HUDEP-2 (cell line): Measurements from ENCODE around the gene CDC42EP4.

Experiments
- DNase-seq, 76 experiments: peaks; one replicate each; lab custom pipeline; 2025; ENCODE audit not compliant: unreplicated experiment in 76 of 76; lab: John Stamatoyannopoulos, UW

The CDC42EP4 gene

DNA sequence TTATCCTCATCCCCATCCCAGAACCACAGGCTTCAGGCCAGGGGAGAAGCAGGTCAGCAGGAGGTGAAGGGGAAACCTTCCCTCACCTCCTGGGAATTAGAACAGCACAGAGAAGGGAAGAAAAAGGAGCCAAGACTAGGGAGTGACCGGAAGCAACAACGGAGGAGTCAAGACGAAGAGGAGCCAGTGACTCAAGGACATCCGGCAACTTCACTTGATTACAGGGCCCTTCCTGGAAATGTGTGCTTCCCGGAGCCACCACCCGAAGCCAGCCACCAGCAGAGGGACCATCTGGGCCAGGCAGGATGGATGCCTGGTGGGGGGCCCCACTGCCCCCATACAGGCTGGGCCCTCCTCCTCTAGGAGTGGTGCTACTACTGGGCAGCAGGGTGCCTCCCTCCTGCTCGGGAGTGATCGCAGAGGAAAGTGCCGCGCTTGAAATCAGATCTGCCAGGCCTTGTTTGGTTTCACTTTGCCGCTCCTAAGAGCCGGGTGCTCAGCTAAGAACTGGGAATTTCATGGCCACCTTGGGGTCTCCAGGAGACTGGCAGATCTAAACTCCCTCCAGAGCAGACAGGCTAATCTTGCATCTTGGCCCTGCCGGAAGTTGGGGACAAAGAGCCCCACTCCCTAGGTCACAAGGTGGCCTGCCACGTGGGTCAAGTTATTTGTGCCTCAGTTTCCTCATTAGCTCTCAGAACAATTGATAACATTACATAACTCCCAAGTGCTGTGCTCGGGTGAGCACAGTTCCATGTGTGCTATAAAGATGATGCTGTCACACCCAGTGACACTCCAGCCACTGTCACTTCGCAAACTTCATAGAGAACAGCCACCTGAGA, 6.6 kb downstream of the CDC42EP4 start:
- DNase-seq = peak in 25 of 76 experiments; percentile 6 to 68 (median 30)

DNA sequence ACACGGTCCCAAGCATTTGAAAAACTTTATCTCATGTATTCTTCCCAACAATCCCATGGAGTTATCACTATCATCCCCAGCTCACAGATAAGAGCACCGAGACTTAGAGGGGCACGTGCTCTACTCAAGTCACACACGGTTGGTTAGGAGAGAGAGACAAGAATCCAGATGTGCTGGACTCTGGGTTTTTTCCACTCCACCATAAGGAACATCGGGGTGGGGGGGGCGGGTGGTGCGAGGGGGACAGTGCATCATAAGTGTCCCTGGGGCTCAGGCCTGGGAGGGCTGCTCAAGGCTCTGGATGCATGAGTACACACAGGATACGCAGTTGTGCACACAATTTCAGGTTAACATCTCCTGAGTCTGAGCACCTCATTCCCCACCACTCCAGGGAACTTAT, 7.4 kb downstream of the CDC42EP4 start:
- no peak for DNase-seq

DNA sequence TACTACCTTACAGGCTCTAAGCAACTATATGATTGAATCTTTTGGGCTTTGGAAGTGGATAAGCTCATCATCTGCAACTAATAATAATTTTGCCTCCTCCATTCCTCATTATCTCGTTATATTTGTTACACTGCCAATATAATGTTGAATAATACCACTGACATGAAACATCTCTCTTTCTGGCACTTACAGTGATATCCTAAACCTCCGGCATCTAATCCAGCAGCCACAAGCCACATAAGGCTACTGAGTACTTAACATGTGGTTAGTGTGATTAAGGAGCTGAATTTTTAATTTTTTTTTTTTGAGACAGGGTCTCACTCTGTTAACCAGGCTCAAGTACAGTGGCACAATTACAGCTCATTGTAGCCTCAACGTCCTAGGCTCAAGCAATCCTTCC, 9.6 kb downstream of the CDC42EP4 start:
- no peak for DNase-seq

DNA sequence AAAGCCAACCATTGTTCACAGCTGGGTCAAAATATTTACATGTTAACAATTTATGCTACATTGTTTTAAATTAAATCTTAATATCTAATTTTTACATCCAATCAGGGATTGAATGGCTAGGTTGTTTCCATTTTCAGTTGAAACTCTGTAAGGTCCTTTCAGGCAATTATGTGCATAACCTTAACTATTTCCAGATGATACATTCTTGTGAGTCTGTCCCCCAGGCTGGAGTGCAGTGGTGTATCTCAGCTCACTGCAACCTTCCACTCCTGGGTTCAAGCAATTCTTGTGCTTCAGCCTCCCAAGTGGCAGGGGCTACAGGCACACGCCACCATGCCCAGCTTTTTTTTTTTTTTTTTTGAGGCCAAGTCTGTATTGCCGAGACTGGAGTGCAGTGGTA, 10.4 kb downstream of the CDC42EP4 start:
- no peak for DNase-seq

DNA sequence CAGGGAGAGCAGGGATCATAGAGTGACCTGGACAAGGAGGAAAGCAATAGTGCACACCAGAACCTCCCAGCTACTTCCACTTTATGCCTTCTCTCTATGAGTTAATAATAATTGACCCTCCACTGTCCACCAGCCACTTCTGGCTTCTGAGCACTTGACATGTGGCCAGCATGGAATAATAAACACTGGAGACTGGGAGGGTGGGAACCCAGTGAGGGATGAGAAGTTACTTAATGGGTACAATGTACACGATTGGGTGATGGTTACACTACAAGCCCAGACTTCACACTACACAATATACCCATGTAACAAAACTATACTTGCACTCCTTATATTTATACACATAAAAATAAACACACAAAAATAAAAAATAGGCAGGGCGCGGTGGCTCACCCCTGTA, 11.4 kb downstream of the CDC42EP4 start:
- DNase-seq = no peak

DNA sequence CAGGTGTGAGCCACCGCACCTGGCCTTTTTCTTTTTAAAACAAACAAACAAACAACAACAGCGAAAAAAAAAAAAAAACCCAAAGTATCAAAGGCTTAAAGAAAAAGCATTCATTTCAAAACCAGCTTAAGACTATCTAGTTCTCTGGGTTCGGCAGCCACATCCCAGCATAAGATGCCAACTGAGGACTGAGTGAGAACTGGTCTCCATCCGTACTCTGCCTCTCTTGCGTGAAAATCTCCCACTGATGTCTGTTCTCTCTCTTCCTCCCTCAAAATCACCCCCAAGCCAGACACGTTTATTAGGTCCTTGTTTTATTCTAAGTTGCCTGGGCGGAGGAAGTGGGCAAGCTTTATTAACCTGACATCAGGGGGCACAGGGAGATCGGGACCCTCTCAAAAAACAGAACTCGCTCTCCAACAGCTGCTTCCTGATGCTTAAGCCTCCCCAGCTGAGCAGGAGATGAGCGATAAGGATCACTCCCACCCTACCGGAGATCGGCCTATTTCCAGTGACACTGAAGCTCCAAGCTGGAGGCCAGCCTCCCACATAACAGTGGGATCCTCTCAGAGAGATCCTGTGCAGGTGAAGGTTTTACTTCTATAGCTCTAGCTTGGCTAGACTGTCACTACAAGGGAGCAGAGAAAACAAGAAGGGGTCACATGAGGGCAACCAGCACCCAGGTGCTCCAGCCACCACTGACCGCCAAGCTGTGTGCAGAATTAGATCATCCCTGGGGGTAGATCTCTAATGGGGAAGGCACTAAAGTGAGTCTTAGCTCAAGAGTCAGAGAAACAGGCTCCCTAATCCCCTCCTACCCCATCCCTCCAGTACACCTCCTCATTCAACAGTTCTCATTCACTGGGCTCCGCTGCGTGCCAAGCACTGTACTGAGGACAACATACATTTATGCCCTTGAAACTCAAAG, 13.6 kb downstream of the CDC42EP4 start:
- DNase-seq = no peak

DNA sequence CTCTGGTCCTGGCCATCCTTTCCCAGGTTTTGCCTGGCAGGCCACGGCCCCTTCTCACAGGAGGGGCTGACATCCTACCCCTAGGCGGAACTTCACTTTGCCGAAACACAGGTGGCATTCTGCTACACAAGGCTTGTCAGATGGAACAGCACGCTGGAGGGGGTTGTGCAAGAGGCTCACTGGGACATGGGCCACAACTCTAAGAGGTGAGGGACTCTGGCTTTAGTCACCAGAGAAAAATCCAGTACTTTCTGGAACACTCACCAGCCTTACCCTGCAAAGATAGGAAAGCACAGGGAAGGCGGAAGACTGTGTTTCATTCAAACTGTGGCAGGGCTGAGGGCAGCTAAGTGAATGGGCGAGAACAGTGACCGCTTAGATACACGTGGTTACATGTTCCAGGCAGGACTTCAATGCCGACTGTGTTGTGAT, 18.3 kb downstream of the CDC42EP4 start:
- DNase-seq = no peak

DNA sequence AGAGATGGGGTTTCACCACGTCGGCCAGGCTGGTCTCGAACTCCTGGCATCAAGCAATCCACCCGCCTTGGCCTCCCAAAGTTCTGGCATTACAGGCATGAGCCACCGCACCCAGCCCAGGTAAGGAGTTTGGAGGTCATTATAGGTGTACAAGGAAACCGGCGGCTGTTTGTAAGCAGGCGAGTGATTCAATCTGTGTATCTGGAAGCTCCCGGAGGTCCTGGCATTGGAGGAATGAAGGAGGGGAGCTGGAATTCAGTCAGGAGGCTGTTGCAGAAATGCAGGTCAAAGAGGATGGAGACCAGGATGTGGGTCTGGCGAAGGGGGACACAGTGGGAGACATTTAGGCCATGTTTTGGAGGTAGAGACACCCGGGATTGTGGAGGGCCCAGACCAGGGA, 18.8 kb downstream of the CDC42EP4 start:
- no peak for DNase-seq

DNA sequence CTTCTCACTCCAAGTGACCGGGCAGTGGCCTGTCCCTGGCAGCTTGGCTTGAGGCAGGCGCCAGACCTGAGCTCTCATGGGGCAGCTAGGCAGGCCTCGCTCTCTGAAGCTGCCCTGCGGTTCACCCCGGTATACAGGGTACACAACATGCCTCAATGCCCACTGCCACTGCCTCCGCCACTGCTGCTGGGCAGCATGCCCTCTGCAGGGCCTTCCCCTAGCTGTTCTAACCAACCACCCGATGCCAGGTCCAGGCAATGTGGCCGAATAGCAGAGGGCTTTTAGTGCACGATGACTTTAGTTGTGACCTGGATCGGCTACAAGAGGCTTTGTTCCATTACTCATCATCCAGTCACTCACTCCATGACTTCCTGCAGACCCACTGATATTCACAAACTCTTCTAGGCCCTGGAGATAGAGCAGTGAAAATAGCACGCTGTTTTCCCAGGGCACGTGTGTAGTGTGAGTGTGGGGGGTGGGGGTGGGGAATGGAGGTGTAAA, 19.7 kb downstream of the CDC42EP4 start:
- peak in 1 of 76 experiments; percentile 13 for DNase-seq

DNA sequence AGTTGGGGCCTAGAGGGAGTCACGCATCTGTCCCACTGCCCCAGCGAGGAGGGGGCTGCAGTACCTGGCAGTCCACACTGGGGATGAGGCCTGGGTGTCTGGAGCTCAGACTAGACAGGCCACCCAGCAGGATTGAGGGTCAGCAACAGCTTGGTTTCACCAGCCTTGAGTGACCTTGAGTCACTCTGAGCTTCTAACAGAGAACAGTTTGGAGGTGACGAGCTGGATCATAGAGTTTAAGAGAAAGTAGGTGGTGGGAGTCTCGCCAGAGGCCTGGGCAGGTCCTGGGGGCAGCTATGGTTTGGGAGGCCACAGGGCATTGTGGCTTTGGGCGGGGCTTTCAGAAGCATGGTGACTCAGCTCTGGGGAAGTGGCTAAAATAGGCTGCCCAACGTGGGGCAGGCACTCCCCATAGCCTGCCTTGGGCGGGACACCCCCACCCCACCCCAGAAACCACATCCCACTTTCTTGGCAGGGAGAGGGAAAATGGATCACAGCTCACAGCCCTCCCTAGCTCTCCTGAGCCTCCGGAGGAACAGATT, 20.5 kb downstream of the CDC42EP4 start:
- peak in 73 of 76 experiments; percentile 25 to 92 (median 66) for DNase-seq

DNA sequence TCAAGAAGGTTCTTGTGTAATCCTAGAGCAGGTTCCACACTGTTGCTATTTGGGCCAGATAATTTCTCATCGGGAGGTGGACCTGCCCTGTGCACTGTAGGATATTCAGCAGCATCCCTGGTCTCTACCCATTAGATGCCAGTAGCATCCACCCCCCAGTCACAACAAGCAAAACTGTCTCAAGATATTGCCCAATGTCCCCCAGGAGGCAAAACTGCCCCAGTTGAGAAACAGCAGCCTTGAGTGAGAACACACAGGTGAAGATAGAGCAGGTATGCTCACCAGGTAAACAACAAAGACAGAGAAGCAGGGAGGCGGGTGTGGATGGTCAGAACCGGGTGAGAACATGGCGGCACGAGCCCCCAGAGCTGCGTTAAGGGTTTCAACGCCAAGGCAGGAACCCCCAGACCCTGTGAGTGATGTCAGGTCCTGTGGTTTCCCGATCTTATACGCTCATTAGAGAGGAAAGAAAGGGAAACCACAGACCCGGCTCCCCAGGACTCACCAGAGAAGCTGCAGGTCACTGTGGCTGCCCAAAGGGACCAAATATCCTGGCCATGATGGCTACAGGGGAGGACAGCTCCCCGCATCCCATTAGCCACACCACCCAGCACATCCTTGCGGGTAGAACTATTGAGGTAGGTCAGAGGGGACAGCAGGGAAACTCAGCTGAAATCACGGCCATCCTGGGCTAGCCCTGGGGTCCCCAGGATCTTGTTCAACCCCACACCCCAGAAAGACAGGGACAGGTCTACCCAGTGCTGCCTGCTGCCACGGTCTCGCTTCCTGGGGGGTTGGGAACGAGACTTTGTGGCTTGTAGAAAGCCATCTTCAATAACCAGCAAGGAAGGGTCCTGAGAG, 21.2 kb downstream of the CDC42EP4 start:
- DNase-seq = no peak

DNA sequence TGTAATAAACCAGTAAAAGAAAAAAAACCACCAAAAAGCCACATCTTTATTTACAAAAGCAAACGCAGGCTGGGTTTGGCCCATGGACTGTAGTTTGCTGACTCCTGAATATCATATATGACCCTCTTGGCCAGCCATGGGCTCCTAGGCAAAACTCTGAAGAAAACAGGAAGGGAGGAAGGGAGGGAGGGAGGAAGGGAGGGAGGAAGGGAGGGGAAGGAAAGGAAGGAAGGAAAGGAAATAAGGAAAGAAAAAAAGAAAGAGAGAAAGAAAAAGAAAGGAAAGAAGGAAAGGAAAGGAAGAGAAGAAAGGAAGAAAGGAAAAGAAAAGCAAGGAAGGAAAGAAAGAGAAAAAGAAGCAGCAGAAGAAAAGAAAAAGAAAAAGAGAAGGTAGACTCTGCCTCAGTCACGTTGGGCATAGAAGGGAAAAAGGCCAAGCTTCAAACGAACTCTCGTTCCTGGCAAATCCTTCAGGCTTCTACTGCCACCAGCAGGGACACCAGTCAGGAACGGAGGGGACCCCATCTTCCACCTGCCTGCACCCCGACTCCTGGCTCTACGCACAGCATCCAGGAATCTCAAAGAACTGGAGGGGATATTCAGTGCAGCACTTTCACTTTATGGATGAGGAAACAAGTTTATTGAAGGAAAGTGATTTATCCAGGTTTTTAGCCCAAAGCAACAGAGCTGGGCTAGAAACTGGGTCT, 22.1 kb downstream of the CDC42EP4 start:
- no peak for DNase-seq

DNA sequence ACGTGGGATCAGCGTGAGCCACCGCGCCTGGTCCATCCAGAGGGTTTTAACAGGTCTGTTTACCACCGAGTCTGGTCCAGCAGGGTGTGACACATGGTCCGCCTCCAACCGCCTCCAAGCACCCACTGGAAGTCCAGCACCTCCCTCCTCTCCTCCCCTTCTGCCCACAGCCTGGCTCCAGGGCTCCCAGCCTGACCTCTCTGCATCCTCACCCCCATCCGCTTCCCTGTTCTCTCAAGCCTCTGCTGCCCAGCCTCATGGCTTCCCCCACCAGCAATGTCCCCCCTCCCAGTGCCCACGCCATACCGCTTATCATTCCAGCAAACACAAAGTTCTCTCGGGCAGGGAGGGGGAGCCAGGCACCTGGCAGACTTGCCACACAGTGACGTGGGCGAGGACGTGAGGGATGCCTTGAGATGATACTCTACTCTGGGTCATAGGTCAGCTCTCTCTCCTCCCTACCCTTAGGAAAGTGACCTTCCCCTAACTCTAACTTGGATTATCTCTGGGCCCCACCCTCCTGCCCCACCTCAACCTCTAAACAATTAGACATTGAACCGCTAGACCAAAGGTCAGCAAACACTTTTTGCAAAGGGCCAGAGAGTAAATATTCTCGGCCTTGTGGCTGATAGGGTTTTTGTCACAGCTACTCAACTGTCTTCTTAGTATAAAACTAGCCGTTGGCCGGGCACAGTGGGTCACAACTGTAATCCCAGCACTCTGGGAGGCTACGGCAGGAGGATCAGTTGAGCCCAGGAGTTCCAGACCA, 23.1 kb downstream of the CDC42EP4 start:
- peak in 24 of 76 experiments; percentile 6 to 41 (median 19) for DNase-seq

DNA sequence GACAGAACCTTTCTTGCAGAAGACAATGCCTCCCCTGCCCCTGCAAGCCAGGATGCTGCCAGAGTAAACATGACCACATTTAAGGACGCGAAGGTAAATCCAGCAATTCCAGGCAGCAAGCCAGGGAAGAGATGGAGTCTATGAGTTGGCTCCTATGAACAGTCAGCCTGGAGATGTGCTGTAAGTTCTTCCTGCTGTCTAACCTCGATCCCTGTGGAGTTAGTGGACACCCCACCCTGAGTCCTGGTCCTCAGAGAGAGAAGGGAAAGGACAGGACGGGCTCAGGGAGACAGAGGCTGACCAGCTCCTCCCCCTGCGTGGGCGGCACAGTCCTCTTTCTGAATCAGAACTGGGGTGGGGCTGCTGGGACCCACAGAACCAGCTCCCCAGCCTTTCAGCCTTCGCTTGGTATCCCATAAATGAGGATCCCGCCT, 24.9 kb downstream of the CDC42EP4 start:
- no peak for DNase-seq

DNA sequence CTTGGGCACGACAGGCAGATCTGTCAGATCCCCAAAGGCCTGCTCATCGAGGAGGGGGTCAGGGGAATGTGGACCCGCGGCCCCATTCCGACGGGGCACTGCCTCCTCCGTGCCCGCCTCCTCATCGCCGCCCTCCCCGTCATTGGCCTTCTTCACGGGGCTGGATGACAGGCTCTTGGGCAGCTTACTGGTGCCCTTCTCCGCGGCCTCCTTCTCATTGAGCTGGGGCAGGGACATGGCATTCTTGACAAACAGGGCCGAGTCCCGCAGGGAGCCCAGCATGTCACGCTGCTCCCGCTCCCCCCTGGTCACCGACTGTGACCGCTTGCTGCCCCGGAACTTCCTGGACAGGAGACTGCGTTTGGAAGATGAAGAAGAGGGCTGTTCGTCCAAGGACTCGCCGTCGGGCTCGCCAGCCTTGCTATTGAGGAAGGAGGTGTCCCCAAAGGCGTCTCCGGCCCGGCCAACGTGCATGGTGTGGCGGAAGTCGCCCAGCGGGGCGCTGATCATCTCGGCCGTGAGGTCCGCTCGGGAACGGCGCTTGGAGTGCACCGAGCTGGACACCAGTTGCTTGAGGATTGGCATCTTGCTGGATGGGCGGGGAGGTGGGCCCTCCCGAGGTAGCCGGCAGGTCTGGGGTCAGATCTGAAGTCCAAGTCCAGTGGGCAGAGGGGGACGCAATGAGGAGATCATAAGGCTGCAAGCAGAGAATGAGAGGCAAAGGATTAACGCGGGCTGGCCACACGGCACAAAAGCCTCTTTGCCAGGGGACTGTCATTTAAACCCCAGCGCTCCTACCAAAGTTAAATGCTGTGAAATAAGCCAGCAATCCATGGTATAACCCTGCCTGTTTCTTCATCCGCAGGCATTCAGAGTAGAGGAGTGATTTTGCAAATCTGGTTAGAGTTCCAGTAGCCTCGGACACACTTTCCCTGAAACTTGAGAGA, 25.6 kb downstream of the CDC42EP4 start:
- no peak for DNase-seq

DNA sequence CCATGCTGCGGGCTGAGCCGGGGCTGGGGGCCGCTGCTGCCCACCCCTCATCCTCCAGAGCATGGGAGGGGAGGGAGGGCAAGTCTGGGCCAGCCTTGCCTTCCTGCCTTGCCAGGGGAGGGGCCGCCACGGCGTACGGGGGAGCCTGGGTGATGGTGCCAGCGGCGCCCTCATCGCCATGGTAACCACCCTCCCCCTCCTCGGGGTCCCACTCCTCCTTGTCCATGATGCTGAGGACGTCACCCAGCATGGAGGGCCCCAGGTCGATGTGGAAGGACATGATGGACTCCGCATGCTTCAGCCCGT, 26.2 kb downstream of the CDC42EP4 start:
- no peak for DNase-seq

DNA sequence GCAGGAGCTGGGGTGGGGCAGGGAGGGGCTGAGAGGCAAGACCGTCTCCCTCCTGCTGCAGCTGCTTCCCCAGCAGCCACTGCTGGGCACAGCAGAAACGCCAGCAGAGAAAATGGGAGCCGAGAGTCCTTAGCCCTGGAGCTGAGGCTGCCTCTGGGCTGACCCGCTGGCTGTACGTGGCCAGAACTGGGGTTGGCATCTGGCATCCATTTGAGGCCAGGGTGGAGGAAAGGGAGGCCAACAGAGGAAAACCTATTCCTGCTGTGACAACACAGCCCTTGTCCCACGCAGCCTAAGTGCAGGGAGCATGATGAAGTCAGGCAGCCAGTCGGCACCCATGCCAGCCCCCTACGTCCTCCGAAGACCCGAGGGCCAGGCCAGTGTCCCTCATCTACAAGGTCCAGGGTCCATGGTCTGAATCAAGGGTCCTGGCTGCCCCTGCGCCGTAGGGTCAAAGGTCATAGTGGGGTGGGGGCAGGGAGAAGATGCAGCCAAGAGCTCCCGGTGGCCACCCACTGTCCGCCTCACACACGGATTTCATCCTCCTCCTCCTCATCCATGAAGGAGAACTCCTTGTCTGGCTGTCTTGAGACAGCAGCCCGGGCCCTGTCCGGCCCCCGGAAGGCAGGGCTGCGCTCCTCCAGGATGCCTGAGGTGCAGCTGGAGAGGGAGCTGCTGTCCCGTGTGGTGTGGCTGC, 26.7 kb downstream of the CDC42EP4 start:
- no peak for DNase-seq
